Measurements from ENCODE around the gene ARL17A.
"Not testable (repeated sequence)": the region's sequence is repeated elsewhere in the genome, so short reads cannot be mapped to it uniquely, and the experiment has no call there.

DNA sequence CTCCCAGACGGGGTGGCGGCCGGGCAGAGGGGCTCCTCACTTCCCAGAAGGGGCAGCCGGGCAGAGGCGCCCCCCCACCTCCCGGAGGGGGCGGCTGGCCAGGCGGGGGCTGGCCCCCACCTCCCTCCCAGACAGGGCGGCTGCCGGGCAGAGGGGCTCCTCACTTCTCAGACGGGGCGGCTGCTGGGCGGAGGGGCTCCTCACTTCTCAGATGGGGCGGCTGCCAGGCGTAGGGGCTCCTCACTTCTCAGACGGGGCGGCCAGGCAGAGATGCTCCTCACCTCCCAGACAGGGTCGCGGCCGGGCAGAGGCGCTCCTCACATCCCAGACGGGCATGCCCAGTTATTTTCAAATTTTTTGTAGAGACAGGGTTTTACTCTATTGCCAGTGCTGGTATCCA is 44.8 kb downstream of the ARL17A start:
- TF ChIP-seq, protein P1, sequence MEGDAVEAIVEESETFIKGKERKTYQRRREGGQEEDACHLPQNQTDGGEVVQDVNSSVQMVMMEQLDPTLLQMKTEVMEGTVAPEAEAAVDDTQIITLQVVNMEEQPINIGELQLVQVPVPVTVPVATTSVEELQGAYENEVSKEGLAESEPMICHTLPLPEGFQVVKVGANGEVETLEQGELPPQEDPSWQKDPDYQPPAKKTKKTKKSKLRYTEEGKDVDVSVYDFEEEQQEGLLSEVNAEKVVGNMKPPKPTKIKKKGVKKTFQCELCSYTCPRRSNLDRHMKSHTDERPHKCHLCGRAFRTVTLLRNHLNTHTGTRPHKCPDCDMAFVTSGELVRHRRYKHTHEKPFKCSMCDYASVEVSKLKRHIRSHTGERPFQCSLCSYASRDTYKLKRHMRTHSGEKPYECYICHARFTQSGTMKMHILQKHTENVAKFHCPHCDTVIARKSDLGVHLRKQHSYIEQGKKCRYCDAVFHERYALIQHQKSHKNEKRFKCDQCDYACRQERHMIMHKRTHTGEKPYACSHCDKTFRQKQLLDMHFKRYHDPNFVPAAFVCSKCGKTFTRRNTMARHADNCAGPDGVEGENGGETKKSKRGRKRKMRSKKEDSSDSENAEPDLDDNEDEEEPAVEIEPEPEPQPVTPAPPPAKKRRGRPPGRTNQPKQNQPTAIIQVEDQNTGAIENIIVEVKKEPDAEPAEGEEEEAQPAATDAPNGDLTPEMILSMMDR (IDR thresholded peaks at IDR 0.05; ENCODE audit: low read length) = not testable (repeated sequence)
- TF ChIP-seq EZH2 (optimal IDR thresholded peaks at IDR 0.05; ENCODE audit: low read depth, low read length) = not testable (repeated sequence)

Data from MM.1S (cell line).